Nephron (organoid): ENCODE results near the gene HDAC4.

Experiments
- H3K27ac Mint-ChIP-seq, 3 experiments: 2 replicates each; pipeline ENCODE4 v1.8.0; 2020; ENCODE audit warnings: mixed read lengths in 3 of 3, mild to moderate bottlenecking in 2 of 3, moderate library complexity in 1 of 3
- H3K27me3 Mint-ChIP-seq: 2 replicates; pipeline ENCODE4 v1.8.0; 2021; ENCODE audit warnings: low read depth, mild to moderate bottlenecking, moderate library complexity, mixed read lengths
- H3K36me3 Mint-ChIP-seq: 2 replicates; pipeline ENCODE4 v1.8.0; 2020; ENCODE audit warnings: low read depth, mixed read lengths
- H3K4me1 Mint-ChIP-seq: 2 replicates; pipeline ENCODE4 v1.8.0; 2020; ENCODE audit warnings: mixed read lengths
- H3K4me3 Mint-ChIP-seq, 3 experiments: 2 replicates each; pipeline ENCODE4 v1.8.0; 2020; ENCODE audit warnings: mild to moderate bottlenecking in 3 of 3, mixed read lengths in 3 of 3, moderate library complexity in 2 of 3
- H3K9me3 Mint-ChIP-seq: 2 replicates; pipeline ENCODE4 v1.8.0; 2020; ENCODE audit warnings: mixed read lengths
- CTCF ChIP-seq, 3 experiments: fragments of 200-600 bp; sonication (generic); IDR thresholded peaks; one replicate each; pipeline ENCODE4 v1.5.0; 2021; ENCODE audit warnings: antibody characterized with exemption in 3 of 3; ENCODE audit not compliant: unreplicated experiment in 3 of 3

Gene HDAC4

GRCh38 chr2:239149501-239149900, 251.3 kb downstream of the HDAC4 start:
- Mint-ChIP-seq H3K4me1 (no peaks in the 10 kb centered on the region), H3K9me3 (no peaks in the 10 kb centered on the region), H3K36me3 (peaks cover 33% of the 10 kb centered on the region), H3K27ac (no peak overlapping the region), H3K4me3 (no peak overlapping the region), H3K27me3 (no peaks in the 10 kb centered on the region)
- no peak for TF ChIP-seq CTCF (IDR thresholded peaks at IDR 0.05; ENCODE audit: unreplicated experiment in 3 of 3)

- no peaks in the 10 kb centered on the region for H3K27me3 Mint-ChIP-seq
- no peak overlapping the region for H3K27ac Mint-ChIP-seq
- no peaks in the 10 kb centered on the region for H3K9me3 Mint-ChIP-seq
- H3K4me3 Mint-ChIP-seq: no peak overlapping the region
- H3K36me3 Mint-ChIP-seq: peaks cover 32% of the 10 kb centered on the region
- TF ChIP-seq CTCF (IDR thresholded peaks at IDR 0.05; ENCODE audit: unreplicated experiment in 3 of 3): no peak
- no peaks in the 10 kb centered on the region for H3K4me1 Mint-ChIP-seq
Measured at GRCh38 chr2:239148495-239149200, 252.2 kb downstream of the HDAC4 start.

GRCh38 chr2:239147376-239147775, 253.4 kb downstream of the HDAC4 start:
- Mint-ChIP-seq H3K4me1 (no peaks in the 10 kb centered on the region), H3K27me3 (no peaks in the 10 kb centered on the region), H3K36me3 (peaks cover 29% of the 10 kb centered on the region), H3K9me3 (no peaks in the 10 kb centered on the region), H3K4me3 (no peak overlapping the region), H3K27ac (no peak overlapping the region)
- TF ChIP-seq CTCF (IDR thresholded peaks at IDR 0.05; ENCODE audit: unreplicated experiment in 3 of 3): no peak

GRCh38 chr2:239146741-239147181, 254.1 kb downstream of the HDAC4 start:
- H3K4me3 Mint-ChIP-seq: no peak overlapping the region
- H3K4me1 Mint-ChIP-seq: no peaks in the 10 kb centered on the region
- H3K36me3 Mint-ChIP-seq: peaks cover 35% of the 10 kb centered on the region
- TF ChIP-seq CTCF (IDR thresholded peaks at IDR 0.05; ENCODE audit: unreplicated experiment in 3 of 3): no peak
- no peak overlapping the region for H3K27ac Mint-ChIP-seq
- no peaks in the 10 kb centered on the region for H3K9me3 Mint-ChIP-seq
- H3K27me3 Mint-ChIP-seq: no peaks in the 10 kb centered on the region

- H3K4me1 Mint-ChIP-seq: no peaks in the 10 kb centered on the region
- no peak overlapping the region for H3K27ac Mint-ChIP-seq
- H3K4me3 Mint-ChIP-seq: no peak overlapping the region
- H3K36me3 Mint-ChIP-seq: peaks cover 38% of the 10 kb centered on the region
- no peaks in the 10 kb centered on the region for H3K9me3 Mint-ChIP-seq
- TF ChIP-seq CTCF (IDR thresholded peaks at IDR 0.05; ENCODE audit: unreplicated experiment in 3 of 3): no peak
- H3K27me3 Mint-ChIP-seq: no peaks in the 10 kb centered on the region
Measured at GRCh38 chr2:239146011-239146641, 254.7 kb downstream of the HDAC4 start.

GRCh38 chr2:239145601-239146000, 255.2 kb downstream of the HDAC4 start:
- H3K4me1 Mint-ChIP-seq: no peaks in the 10 kb centered on the region
- TF ChIP-seq CTCF (IDR thresholded peaks at IDR 0.05; ENCODE audit: unreplicated experiment in 3 of 3): no peak
- H3K4me3 Mint-ChIP-seq: no peak overlapping the region
- H3K9me3 Mint-ChIP-seq: no peaks in the 10 kb centered on the region
- no peak overlapping the region for H3K27ac Mint-ChIP-seq
- no peaks in the 10 kb centered on the region for H3K27me3 Mint-ChIP-seq
- H3K36me3 Mint-ChIP-seq: peaks cover 38% of the 10 kb centered on the region
